Esophagus squamous epithelium (tissue), 4 donors: ENCODE measurements around the gene SSH2.

ENCODE experiments used
- CTCF ChIP-seq, 6 experiments: fragments of 450-650 bp in 4 of 6; fragments of 200-600 bp in 2 of 6; sonication (generic) in 2 of 6; IDR thresholded peaks; one replicate each; pipeline ENCODE4 v1.5.1; 2016 to 2019; ENCODE audit warnings: antibody characterized with exemption in 6 of 6, mild to moderate bottlenecking in 4 of 6, moderate library complexity in 4 of 6
- POLR2A ChIP-seq, 4 donors: fragments of 450-650 bp; IDR thresholded peaks; one replicate each; pipeline ENCODE4 v1.6.1; 2017; ENCODE audit warnings: antibody characterized with exemption in 4 of 4, mild to moderate bottlenecking in 4 of 4, moderate library complexity in 3 of 4

- TF ChIP-seq CTCF (IDR thresholded peaks at IDR 0.05) (no peak), POLR2A (IDR thresholded peaks at IDR 0.05) (no peak)
Measured at GRCh38 chr17:29881256-29881655, 48.8 kb downstream of the SSH2 start.
